GM03348 (cell line): ENCODE results near the gene IL5.

Experiments used
- DNase-seq: peaks from one replicate; pipeline ENCODE4 v3.0.0; 2012; ENCODE audit warnings: low spot score

The IL5 gene

DNA sequence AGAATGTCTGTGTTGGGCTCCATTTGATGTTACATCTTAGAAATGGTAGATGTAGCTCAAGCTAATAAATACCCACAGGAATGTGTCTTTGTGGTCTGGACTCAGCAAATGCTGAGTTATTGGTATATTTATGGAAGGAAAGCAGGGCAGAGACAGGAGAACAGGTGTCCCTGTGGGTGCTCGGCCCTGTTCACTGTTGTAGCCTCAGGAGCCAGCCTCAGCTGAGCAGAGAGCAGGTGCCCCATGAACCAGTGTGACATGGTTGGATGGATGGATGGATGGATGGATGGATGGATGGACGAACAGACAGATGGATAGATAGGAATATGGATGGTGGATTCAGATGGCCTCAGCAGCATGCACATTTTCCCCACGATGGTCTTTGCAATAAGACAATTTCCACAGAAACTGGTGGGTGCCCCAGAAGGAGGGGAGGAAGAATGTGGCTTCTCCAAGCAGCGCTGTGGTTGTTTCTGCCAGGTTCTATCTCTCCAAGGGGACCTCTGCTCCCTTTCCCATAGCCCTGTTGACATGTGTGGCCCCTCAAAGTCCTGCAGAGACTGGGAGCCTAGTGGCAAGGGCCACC is 44.5 kb downstream of the IL5 start:
- DNase-seq, result no peak

- peak; percentile 73 for DNase-seq
Measured at GRCh38 chr5:132498152-132498551, 45.2 kb downstream of the IL5 start.

GRCh38 chr5:132497488-132497997 is 45.8 kb downstream of the IL5 start:
- peak; percentile 95 for DNase-seq

GRCh38 chr5:132496631-132497487 is 46.5 kb downstream of the IL5 start:
- peak; percentile 93 for DNase-seq

GRCh38 chr5:132496191-132496630 is 47.1 kb downstream of the IL5 start:
- DNase-seq, result peak; percentile 93

DNA sequence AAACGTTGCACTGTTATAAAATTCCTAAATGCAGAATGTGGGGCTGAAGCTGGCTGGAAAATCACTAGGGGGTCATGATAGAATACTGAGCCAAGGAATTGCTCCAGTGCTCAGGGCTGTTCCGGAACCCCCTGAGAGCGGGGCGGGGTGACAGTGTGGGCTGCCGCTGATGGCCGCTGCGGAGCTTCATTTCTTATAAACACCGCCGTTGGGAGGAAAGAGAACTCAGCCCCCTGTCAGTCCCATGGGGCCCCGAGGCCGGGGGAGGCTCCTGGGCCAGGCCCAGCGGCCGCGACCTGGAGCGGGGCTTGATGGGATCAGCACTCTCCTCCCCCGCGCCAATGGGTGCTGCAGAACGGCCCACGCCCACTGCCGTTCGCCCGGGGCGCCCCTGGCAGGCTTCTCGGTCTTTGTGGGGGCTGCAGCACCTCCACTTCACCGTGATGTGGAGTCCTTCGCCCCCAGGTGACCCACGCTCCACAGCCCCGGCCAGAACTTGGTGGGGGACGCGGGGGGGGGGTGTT is 47.6 kb downstream of the IL5 start:
- peak; percentile 93 for DNase-seq

- no peak for DNase-seq
Measured at GRCh38 chr5:132493821-132494220, 49.5 kb downstream of the IL5 start.

DNA sequence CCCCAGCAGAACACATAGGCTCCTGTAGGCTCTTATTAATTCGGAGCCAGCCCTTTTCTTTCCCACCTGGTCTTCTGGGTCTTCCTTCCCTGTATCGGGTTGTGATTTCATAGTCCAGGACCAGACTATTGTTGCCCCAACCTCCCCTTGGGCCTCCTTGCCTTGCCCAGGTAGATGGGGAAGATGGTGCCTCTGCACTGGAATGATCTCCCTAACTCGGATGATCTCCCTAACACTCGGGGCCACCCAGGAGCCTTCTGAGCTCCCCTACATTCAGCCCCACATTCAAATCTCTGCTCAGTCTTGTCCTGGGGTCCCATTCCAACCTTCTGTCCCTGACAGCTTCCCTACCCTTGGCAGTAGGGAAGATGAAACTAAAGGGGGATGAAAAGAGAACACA is 50.1 kb downstream of the IL5 start:
- DNase-seq, result no peak

GRCh38 chr5:132492386-132493125 is 50.8 kb downstream of the IL5 start:
- no peak for DNase-seq
